Fibroblast of the aortic adventitia (primary cell): ENCODE results near the gene PRR35. TPM values are rescaled to one million over a fixed set of nuclear protein-coding genes. Genes with fewer than 3 reads are reported as not detected.

Source experiments
- DNase-seq: peaks from one replicate; pipeline ENCODE4 v3.0.0-alpha.2; 2010; ENCODE audit warnings: low read depth
- H3K4me3 ChIP-seq: 2 replicates; pipeline ENCODE4 v1.5.1; 2011; ENCODE audit warnings: low read depth, mild to moderate bottlenecking, control low read depth, low read length, moderate library complexity
- total RNA-seq: library from RNA; depleted of rRNA; stranded (reverse); fragments of >200 nt; gene quantifications from 2 replicates; pipeline ENCODE4 v1.2.3, GENCODE V29; 2012; ENCODE audit warnings: low replicate concordance
- TF ChIP-seq, protein P1 (sequence below): IDR thresholded peaks from 2 replicates; pipeline ENCODE4 v1.5.1; 2011; ENCODE audit warnings: mild to moderate bottlenecking, low read length, control low read depth, inconsistent platforms; ENCODE audit not compliant: insufficient read depth

Gene PRR35
- total RNA-seq, 1 donor, result not detected

DNA sequence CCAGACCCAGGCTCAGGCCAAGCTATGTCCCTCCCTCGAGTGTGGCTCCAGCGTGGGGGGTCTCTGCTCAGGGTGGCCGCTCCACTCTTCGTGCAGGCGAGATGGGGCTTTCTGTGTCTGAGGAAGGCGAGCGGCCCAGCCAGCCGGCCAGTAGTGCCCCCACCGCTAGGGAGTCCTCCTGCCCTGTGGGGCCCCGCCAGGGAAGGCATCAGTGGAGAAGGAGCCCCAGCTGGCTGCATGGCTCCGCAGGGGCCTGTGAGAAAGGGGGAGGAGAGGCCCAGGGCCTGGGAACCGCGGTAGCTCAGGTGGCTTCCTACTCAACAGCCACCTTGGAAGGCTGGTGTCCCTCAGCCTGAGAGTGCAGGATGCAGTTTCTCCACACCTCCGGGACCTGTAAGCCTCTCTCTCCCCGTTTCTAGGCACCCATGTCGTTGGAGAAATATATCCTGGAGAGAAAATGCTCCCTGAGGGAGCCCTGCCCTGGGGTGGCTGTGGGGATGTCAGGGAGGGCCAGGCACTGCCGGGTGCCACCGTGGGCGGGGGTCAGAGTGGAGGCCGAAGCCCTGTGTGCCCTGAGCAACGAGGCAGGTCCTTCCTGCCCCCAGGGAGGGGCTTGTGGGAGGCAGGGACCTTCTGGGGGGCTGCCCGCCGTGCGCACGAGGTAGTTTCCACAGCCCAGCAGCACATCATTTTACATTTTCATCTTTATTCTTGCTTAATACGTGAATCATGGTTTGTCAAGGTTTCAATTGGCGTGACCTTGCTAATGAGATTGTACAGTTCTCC, 12.9 kb downstream of the PRR35 start:
- H3K4me3 ChIP-seq, result no peak overlapping the region
- TF ChIP-seq, protein P1, sequence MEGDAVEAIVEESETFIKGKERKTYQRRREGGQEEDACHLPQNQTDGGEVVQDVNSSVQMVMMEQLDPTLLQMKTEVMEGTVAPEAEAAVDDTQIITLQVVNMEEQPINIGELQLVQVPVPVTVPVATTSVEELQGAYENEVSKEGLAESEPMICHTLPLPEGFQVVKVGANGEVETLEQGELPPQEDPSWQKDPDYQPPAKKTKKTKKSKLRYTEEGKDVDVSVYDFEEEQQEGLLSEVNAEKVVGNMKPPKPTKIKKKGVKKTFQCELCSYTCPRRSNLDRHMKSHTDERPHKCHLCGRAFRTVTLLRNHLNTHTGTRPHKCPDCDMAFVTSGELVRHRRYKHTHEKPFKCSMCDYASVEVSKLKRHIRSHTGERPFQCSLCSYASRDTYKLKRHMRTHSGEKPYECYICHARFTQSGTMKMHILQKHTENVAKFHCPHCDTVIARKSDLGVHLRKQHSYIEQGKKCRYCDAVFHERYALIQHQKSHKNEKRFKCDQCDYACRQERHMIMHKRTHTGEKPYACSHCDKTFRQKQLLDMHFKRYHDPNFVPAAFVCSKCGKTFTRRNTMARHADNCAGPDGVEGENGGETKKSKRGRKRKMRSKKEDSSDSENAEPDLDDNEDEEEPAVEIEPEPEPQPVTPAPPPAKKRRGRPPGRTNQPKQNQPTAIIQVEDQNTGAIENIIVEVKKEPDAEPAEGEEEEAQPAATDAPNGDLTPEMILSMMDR, result no peak
- no peak for DNase-seq

- TF ChIP-seq, protein P1, result no peak
- DNase-seq, result no peak
Observed at GRCh38 chr16:574021-574760, 14.0 kb downstream of the PRR35 start.

DNA sequence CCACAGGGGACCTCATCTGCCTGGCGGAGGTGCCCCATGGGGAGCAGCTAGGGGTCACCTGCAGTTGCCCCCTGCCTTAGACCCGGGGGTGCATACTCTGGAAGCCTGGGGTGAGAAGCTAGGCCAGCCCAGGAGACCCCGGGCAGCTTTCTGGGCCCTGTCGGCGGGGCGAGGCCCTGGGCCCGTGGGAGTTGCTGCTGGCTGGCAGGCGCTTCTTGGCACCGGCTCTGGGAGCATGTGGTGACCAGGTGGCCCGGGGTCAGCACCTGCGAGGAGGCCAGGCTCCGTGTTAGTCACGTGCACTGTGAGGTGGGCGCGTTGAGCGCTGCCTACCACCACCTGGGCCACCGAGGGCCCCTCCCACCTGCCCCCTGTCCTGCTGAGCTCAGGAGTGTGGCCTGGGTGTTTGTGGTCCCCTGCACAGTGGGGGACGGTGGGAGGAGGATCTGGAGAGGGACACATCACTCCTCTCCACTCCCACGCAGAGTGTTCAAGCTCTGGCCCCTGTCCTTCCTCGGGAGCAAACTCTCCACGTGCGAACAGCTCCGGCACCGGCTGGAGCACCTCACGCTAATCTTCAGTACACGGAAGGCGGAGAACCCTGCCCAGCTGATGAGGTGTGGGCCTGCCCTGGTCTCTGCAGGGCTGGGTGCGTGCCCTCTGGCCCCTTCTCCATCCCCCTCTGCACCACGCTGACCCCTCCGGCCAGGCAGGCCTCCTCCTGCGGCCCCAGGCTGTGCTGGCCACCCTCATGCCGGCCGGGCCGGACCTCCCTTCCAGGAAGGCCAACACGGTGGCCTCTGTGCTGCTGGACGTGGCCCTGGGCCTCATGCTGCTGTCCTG, 15.4 kb downstream of the PRR35 start:
- no peak for DNase-seq
- TF ChIP-seq, protein P1, result no peak
- H3K4me3 ChIP-seq, result no peak overlapping the region

More at GRCh38 chr16:574021-574760, 14.0 kb downstream of the PRR35 start:
- no peak overlapping the region for H3K4me3 ChIP-seq

GRCh38 chr16:576197-576822, 16.1 kb downstream of the PRR35 start:
- H3K4me3 ChIP-seq, result no peak overlapping the region
- TF ChIP-seq, protein P1, result no peak
- no peak for DNase-seq

DNA sequence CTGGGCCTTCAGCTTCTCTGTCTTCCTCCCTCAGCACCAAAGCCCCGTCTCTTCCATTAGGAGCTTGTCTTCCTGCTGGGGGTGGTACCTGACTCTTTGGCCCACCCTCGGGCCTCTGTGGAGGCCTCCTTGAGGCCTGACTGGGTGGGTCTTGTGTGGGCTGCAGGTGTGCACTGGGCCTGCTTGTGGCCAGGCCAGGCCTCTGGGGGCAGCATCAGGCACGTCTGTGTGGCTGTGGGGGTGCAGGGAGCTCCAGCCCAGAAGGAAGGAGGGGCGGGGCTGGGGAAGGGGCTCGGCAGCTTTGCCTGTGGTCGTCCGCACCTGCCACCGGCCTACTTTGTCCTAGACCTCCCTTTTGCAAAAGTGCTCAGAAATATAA, 16.6 kb downstream of the PRR35 start:
- no peak overlapping the region for H3K4me3 ChIP-seq
- TF ChIP-seq, protein P1, result no peak
- no peak for DNase-seq

DNA sequence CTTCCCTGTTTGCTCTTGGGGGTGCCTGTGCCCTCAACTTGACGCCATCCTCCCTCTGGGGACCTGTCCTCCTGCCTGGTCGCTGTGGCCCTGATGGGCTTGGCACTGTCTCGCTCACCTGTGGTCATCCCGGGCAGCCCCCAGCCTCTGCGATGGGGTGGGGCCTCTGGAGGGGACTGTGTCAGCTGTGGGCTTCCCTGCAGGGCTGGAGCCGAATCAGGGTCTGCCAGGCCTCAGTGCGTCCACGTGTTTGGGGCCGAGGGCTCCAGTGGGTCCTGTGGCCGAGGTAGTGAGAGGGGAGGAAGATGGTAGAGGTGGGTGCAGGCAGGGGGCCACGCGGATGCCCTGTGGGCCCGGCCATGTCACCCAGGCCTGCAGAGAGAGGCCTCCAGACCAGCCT, 17.6 kb downstream of the PRR35 start:
- H3K4me3 ChIP-seq, result no peak overlapping the region
- no peak for DNase-seq
- TF ChIP-seq, protein P1, result no peak
